K562 (cell line): Measurements from ENCODE around the gene CORT. TPM values are rescaled to one million over a fixed set of nuclear protein-coding genes. Genes with fewer than 3 reads are reported as not detected.

Source experiments
- BMI1 ChIP-seq: fragments of 150-350 bp; IDR thresholded peaks from 2 replicates; pipeline ENCODE4 v1.6.1; 2014; ENCODE audit warnings: low read length
- EP400 ChIP-seq: fragments of 450-650 bp; IDR thresholded peaks from 2 replicates; pipeline ENCODE4 v1.6.1; 2017; ENCODE audit warnings: antibody characterized with exemption, mild to moderate bottlenecking, moderate library complexity
- HDAC1 ChIP-seq, 2 experiments: fragments of 450-650 bp; IDR thresholded peaks; 2 replicates each; pipeline ENCODE4 v1.6.1; 2016 to 2017; ENCODE audit warnings: inconsistent platforms in 1 of 2, mild to moderate bottlenecking in 1 of 2, moderate library complexity in 1 of 2
- HDAC6 ChIP-seq: IDR thresholded peaks from 2 replicates; pipeline ENCODE4 v1.6.1; 2012; ENCODE audit warnings: low read depth, mild to moderate bottlenecking, control low read depth, inconsistent platforms, low read length, moderate library complexity
- HDGF ChIP-seq: fragments of 450-650 bp; IDR thresholded peaks from 2 replicates; pipeline ENCODE4 v1.6.1; 2016
- HNRNPH1 ChIP-seq: fragments of 200-400 bp; formaldehyde crosslinking; optimal IDR thresholded peaks from 2 replicates; pipeline ENCODE3; 2017; ENCODE audit warnings: low read depth, mild to moderate bottlenecking, low read length, moderate library complexity
- NBN ChIP-seq: fragments of 450-650 bp; IDR thresholded peaks from 2 replicates; pipeline ENCODE4 v1.6.1; 2016; ENCODE audit warnings: low read depth, mild to moderate bottlenecking
- TSC22D4 ChIP-seq: fragments of 450-650 bp; IDR thresholded peaks from 2 replicates; pipeline ENCODE4 v1.6.1; 2016; ENCODE audit warnings: missing genetic modification characterization, missing biosample characterization, control low read depth
- U2AF2 ChIP-seq: fragments of 200-400 bp; formaldehyde crosslinking; optimal IDR thresholded peaks from 2 replicates; pipeline ENCODE3; 2017; ENCODE audit warnings: low read depth, mild to moderate bottlenecking, low read length
- ZNF778 ChIP-seq: fragments of 450-650 bp; formaldehyde crosslinking; IDR thresholded peaks from 2 replicates; pipeline ENCODE4 v1.4.0; 2020; ENCODE audit warnings: mild to moderate bottlenecking, moderate library complexity
- polyA plus RNA-seq, 8 experiments: library from polyadenylated mRNA; depleted of rRNA in 4 of 8; stranded (reverse) in 5 of 8; unstranded in 3 of 8; fragments of >200 nt; fragmentation: Nextera tagmentation in 2 of 8; fragmentation: Illumina TruSeq in 1 of 8; extraction: Ambion mirVana in 2 of 8; extraction: Trizol in 1 of 8; gene quantifications; 2 replicates each; pipeline versions ENCODE4 v1.2.1 to v1.2.3, GENCODE V29; 2011 to 2014; ENCODE audit warnings: inconsistent platforms in 1 of 8, missing spikeins in 1 of 8
- total RNA-seq, 7 experiments: library from RNA; depleted of rRNA in 6 of 7; stranded (reverse); fragments of >200 nt in 6 of 7; fragmentation: Illumina TruSeq in 2 of 7; extraction: Trizol in 2 of 7; gene quantifications; 2 replicates each; pipeline versions ENCODE4 v1.2.1 to v1.2.3, GENCODE V29; 2011 to 2021; ENCODE audit warnings: low replicate concordance in 1 of 7
- TF ChIP-seq, protein P1 (sequence below): sonication (generic); formaldehyde crosslinking; IDR thresholded peaks from 2 replicates; pipeline ENCODE4 v1.8.0; 2022; ENCODE audit warnings: missing genetic modification reagents, mild to moderate bottlenecking, moderate library complexity, borderline replicate concordance
- TF ChIP-seq, protein P2 (sequence below): fragments of 250-450 bp; sonication (Bioruptor Pico); IDR thresholded peaks from 2 replicates; pipeline ENCODE4 v1.9.0; 2021; ENCODE audit warnings: mild to moderate bottlenecking, inconsistent platforms
- TF ChIP-seq, protein P3 (sequence below): sonication (generic); IDR thresholded peaks from 2 replicates; pipeline ENCODE4 v1.6.1; 2016
- TF ChIP-seq, protein P4 (sequence below): fragments of 250-450 bp; sonication (Bioruptor Pico); IDR thresholded peaks from 2 replicates; pipeline ENCODE4 v1.8.0; 2021; ENCODE audit warnings: moderate library complexity, mild to moderate bottlenecking, inconsistent platforms
- TF ChIP-seq, protein P5 (sequence below): sonication (generic); formaldehyde crosslinking; IDR thresholded peaks from 2 replicates; pipeline ENCODE4 v1.8.0; 2022; ENCODE audit warnings: mild to moderate bottlenecking, missing genetic modification reagents
- TF ChIP-seq, protein P6 (sequence below), 2 experiments: fragments of 200-800 bp in 1 of 2; sonication (Bioruptor generic) in 1 of 2; sonication (generic) in 1 of 2; formaldehyde crosslinking in 1 of 2; IDR thresholded peaks in 1 of 2; conservative IDR thresholded peaks in 1 of 2; 2 replicates each; pipeline versions ENCODE4 v1.5.0 to v1.6.1; 2016 to 2020; ENCODE audit warnings: missing compliant biosample characterization in 1 of 2, missing genetic modification characterization in 1 of 2, missing genetic modification reagents in 1 of 2

The CORT gene
- total and polyA plus RNA-seq, 9 of the 15 experiments (the other 6 are each of a cell fraction or from before 2014, with no cell fraction given), result 0.08 to 0.54 (median 0.13) TPM; not detected in 5

DNA sequence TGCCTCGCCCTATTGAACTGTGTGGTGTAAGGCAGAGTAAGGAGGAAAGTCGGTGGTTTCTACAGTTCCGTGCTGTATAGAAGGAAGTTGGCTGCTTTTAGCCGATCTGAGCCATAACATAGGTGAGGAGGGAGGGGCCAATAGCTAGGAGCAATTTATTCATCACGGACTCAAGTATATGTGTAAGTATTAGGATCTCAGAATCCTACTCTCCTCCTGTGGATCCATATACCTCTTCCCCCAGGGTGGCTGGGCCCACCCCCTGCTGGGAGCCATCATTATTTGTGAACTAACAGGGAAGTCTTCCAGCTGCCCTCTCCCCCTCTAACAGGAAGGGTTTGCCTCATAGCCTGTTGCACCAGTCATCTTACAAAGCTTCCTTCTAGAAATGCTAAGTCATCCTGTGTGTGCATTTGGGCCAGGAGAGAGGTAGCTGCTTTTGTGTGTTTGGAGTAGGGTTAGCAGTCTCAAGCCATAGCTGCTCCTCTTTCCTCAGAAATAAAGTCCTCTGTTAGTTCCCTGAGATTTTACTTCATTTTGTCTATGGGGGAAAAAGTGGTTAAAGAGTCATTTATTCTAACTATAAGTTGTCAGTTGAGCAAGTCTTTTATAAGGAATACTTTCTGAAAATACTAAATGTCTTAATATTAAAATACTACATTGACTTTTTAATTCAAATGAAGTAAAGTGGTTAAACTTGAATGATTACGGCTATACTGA is 34.5 kb upstream of the CORT start (continued):
- TF ChIP-seq, protein P1, sequence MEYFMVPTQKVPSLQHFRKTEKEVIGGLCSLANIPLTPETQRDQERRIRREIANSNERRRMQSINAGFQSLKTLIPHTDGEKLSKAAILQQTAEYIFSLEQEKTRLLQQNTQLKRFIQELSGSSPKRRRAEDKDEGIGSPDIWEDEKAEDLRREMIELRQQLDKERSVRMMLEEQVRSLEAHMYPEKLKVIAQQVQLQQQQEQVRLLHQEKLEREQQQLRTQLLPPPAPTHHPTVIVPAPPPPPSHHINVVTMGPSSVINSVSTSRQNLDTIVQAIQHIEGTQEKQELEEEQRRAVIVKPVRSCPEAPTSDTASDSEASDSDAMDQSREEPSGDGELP (CRISPR knock-in tag), result peak; percentile 76
- TF ChIP-seq ZNF778 (CRISPR knock-in tag), result no peak
- peak; percentile 84 for TF ChIP-seq EP400
- TF ChIP-seq, protein P2, sequence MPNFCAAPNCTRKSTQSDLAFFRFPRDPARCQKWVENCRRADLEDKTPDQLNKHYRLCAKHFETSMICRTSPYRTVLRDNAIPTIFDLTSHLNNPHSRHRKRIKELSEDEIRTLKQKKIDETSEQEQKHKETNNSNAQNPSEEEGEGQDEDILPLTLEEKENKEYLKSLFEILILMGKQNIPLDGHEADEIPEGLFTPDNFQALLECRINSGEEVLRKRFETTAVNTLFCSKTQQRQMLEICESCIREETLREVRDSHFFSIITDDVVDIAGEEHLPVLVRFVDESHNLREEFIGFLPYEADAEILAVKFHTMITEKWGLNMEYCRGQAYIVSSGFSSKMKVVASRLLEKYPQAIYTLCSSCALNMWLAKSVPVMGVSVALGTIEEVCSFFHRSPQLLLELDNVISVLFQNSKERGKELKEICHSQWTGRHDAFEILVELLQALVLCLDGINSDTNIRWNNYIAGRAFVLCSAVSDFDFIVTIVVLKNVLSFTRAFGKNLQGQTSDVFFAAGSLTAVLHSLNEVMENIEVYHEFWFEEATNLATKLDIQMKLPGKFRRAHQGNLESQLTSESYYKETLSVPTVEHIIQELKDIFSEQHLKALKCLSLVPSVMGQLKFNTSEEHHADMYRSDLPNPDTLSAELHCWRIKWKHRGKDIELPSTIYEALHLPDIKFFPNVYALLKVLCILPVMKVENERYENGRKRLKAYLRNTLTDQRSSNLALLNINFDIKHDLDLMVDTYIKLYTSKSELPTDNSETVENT, result 0 out of 2 replicates have a peak, but pooled peaks have one; percentile 25
- TF ChIP-seq, protein P3, sequence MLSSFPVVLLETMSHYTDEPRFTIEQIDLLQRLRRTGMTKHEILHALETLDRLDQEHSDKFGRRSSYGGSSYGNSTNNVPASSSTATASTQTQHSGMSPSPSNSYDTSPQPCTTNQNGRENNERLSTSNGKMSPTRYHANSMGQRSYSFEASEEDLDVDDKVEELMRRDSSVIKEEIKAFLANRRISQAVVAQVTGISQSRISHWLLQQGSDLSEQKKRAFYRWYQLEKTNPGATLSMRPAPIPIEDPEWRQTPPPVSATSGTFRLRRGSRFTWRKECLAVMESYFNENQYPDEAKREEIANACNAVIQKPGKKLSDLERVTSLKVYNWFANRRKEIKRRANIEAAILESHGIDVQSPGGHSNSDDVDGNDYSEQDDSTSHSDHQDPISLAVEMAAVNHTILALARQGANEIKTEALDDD, result peak; percentile 49
- no peak for TF ChIP-seq HDGF
- TF ChIP-seq, protein P4, sequence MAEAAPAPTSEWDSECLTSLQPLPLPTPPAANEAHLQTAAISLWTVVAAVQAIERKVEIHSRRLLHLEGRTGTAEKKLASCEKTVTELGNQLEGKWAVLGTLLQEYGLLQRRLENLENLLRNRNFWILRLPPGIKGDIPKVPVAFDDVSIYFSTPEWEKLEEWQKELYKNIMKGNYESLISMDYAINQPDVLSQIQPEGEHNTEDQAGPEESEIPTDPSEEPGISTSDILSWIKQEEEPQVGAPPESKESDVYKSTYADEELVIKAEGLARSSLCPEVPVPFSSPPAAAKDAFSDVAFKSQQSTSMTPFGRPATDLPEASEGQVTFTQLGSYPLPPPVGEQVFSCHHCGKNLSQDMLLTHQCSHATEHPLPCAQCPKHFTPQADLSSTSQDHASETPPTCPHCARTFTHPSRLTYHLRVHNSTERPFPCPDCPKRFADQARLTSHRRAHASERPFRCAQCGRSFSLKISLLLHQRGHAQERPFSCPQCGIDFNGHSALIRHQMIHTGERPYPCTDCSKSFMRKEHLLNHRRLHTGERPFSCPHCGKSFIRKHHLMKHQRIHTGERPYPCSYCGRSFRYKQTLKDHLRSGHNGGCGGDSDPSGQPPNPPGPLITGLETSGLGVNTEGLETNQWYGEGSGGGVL, result no peak
- TF ChIP-seq BMI1, result no peak
- TF ChIP-seq NBN, result peak; percentile 95
- TF ChIP-seq, protein P5, sequence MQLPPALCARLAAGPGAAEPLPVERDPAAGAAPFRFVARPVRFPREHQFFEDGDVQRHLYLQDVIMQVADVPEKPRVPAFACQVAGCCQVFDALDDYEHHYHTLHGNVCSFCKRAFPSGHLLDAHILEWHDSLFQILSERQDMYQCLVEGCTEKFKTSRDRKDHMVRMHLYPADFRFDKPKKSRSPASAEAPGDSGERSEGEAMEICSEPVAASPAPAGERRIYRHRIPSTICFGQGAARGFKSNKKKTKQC (CRISPR knock-in tag), result no peak
- TF ChIP-seq HDAC6, result no peak
- TF ChIP-seq TSC22D4, result no peak
- TF ChIP-seq HNRNPH1, result no peak
- TF ChIP-seq HDAC1 (IDR thresholded peaks at IDR 0.05), result peak in 1 of 2 experiments; percentile 39; a peak in 1 of 4 replicates
- TF ChIP-seq, protein P6, sequence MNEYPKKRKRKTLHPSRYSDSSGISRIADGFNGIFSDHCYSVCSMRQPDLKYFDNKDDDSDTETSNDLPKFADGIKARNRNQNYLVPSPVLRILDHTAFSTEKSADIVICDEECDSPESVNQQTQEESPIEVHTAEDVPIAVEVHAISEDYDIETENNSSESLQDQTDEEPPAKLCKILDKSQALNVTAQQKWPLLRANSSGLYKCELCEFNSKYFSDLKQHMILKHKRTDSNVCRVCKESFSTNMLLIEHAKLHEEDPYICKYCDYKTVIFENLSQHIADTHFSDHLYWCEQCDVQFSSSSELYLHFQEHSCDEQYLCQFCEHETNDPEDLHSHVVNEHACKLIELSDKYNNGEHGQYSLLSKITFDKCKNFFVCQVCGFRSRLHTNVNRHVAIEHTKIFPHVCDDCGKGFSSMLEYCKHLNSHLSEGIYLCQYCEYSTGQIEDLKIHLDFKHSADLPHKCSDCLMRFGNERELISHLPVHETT (CRISPR knock-in tag; conservative IDR thresholded peaks at IDR 0.05 in 1 of 2, IDR thresholded peaks at IDR 0.05 in 1 of 2), result peak in 1 of 2 experiments; percentile 83; a peak in 2 of 4 replicates
- TF ChIP-seq U2AF2, result no peak
